Naive thymus-derived CD4-positive, alpha-beta T cell (primary cell): Measurements from ENCODE around the gene GAS7. TPM values are rescaled to one million over a fixed set of nuclear protein-coding genes. Genes with fewer than 3 reads are reported as not detected.
A peak's percentile ranks its signal among the peaks of the same experiment; 100 is the strongest.

Source experiments
- ATAC-seq: fragments of 150-1000 bp; cut with Tn5 transposase; 2 replicates; pipeline ENCODE4 v1.10.0; 2021; ENCODE audit warnings: mild to moderate bottlenecking, moderate library complexity
- CTCF ChIA-PET: fragments of 350-600 bp; sonication (Branson Sonifier 250); formaldehyde crosslinking; loops from one replicate; lab custom pipeline; 2021; ENCODE audit warnings: antibody characterized with exemption; lab: Charles Lee
- POLR2A ChIA-PET: fragments of 350-600 bp; sonication (Branson Sonifier 250); formaldehyde crosslinking; loops from one replicate; lab custom pipeline; 2021; ENCODE audit warnings: antibody characterized with exemption, inconsistent platforms; lab: Charles Lee
- DNase-seq, 9 donors: peaks; one replicate each; pipeline versions ENCODE4 v3.0.0 to v3.0.0-alpha.2; 2020 to 2022; ENCODE audit warnings: mixed read lengths in 1 of 9
- H3K27ac ChIP-seq: one replicate; pipeline ENCODE4 v1.7.0; 2013; ENCODE audit warnings: mild to moderate bottlenecking, low read depth, low read length, moderate library complexity
- H3K27me3 ChIP-seq, 2 donors: one replicate each; pipeline ENCODE4 v1.7.0; 2013; ENCODE audit warnings: low read length in 2 of 2, mild to moderate bottlenecking in 2 of 2, moderate library complexity in 2 of 2; ENCODE audit not compliant: control insufficient read depth in 2 of 2, insufficient read depth in 2 of 2
- H3K36me3 ChIP-seq, 3 experiments: 1 replicate in 2 of 3; 2 replicates in 1 of 3; pipeline ENCODE4 v1.7.0; 2013; ENCODE audit warnings: low read length in 3 of 3, mild to moderate bottlenecking in 3 of 3, moderate library complexity in 1 of 3; ENCODE audit not compliant: insufficient read depth in 3 of 3, control insufficient read depth in 2 of 3
- H3K4me1 ChIP-seq, 2 donors: one replicate each; pipeline ENCODE4 v1.7.0; 2013; ENCODE audit warnings: low read length in 2 of 2, mild to moderate bottlenecking in 2 of 2, moderate library complexity in 1 of 2; ENCODE audit not compliant: control insufficient read depth in 2 of 2, insufficient read depth in 2 of 2
- H3K4me3 ChIP-seq: 2 replicates; pipeline ENCODE4 v1.7.0; 2013; ENCODE audit warnings: mild to moderate bottlenecking, low read length
- H3K9me3 ChIP-seq, 3 experiments: 1 replicate in 2 of 3; 2 replicates in 1 of 3; pipeline ENCODE4 v1.7.0; 2013; ENCODE audit warnings: low read length in 3 of 3; ENCODE audit not compliant: control insufficient read depth in 2 of 3
- H3K27ac Mint-ChIP-seq, 9 donors: one replicate each; pipeline ENCODE4 v1.8.0; 2020 to 2022; ENCODE audit warnings: mixed read lengths in 9 of 9, mild to moderate bottlenecking in 8 of 9, moderate library complexity in 5 of 9, inconsistent platforms in 2 of 9
- H3K27me3 Mint-ChIP-seq, 5 donors: one replicate each; pipeline ENCODE4 v1.8.0; 2021 to 2022; ENCODE audit warnings: mixed read lengths in 5 of 5, mild to moderate bottlenecking in 1 of 5
- H3K36me3 Mint-ChIP-seq, 5 donors: one replicate each; pipeline ENCODE4 v1.8.0; 2020 to 2022; ENCODE audit warnings: mixed read lengths in 5 of 5, mild to moderate bottlenecking in 3 of 5, inconsistent platforms in 1 of 5
- H3K4me1 Mint-ChIP-seq, 7 donors: one replicate each; pipeline ENCODE4 v1.8.0; 2020 to 2022; ENCODE audit warnings: mixed read lengths in 7 of 7, mild to moderate bottlenecking in 3 of 7, inconsistent platforms in 1 of 7
- H3K4me3 Mint-ChIP-seq, 10 donors: one replicate each; pipeline ENCODE4 v1.8.0; 2020 to 2022; ENCODE audit warnings: mild to moderate bottlenecking in 10 of 10, mixed read lengths in 10 of 10, moderate library complexity in 6 of 10, inconsistent platforms in 2 of 10
- H3K9me3 Mint-ChIP-seq, 11 donors: one replicate each; pipeline ENCODE4 v1.8.0; 2020 to 2022; ENCODE audit warnings: mixed read lengths in 11 of 11, mild to moderate bottlenecking in 4 of 11, inconsistent platforms in 1 of 11, moderate library complexity in 1 of 11
- intact Hi-C, 2 donors: fragments of 100-400 bp; cut with micrococcal nuclease; formaldehyde crosslinking; loops; one replicate each; pipeline ENCODE4 v1.15.1; 2023
- polyA plus RNA-seq, 2 donors: library from polyadenylated mRNA; unstranded; fragments of 300-500 nt; fragmentation: Illumina TruSeq; gene quantifications; one replicate each; pipeline ENCODE4 v1.2.3, GENCODE V29; 2021
- total RNA-seq, 6 experiments: library from RNA in 5 of 6; stranded (reverse) in 5 of 6; gene quantifications; 1 replicate in 5 of 6; 2 replicates in 1 of 6; pipeline ENCODE4 v1.2.3 and lab custom pipeline; 2021 to 2026

Gene GAS7
- total and polyA plus RNA-seq, 7 experiments from 2014 or later: 0.09 to 54.3 (median 3.3) TPM

- intact Hi-C loops: no loop called here
Observed at GRCh38 chr17:10081571-10082169, 116.7 kb downstream of the GAS7 start.

GRCh38 chr17:10077561-10078299 is 120.7 kb downstream of the GAS7 start:
- intact Hi-C loops: no loop called here
- POLR2A ChIA-PET: no interaction called here
- Histone ChIP-seq H3K36me3 (no peaks in the 10 kb centered on the region), H3K27ac (no peak overlapping the region), H3K27me3 (no peaks in the 10 kb centered on the region), H3K4me1 (peaks cover 0 to 26% of the 10 kb centered on the region in 2 donors), H3K9me3 (no peaks in the 10 kb centered on the region), H3K4me3 (no peak overlapping the region)
- ATAC-seq: peak; percentile 58
- Mint-ChIP-seq H3K36me3 (peaks cover 0 to 16% (median 0%) of the 10 kb centered on the region in 5 donors), H3K27me3 (peaks cover 0 to 11% (median 0%) of the 10 kb centered on the region in 5 donors), H3K4me1 (peaks cover 0 to 15% (median 0%) of the 10 kb centered on the region in 7 donors), H3K9me3 (peaks cover 0 to 17% (median 11%) of the 10 kb centered on the region in 11 donors), H3K4me3 (no peak overlapping the region), H3K27ac (no peak overlapping the region)
- CTCF ChIA-PET: no interaction called here
- no peak for DNase-seq

More at GRCh38 chr17:10081571-10082169, 116.7 kb downstream of the GAS7 start:
- no peaks in the 10 kb centered on the region for H3K9me3 ChIP-seq
- H3K27ac Mint-ChIP-seq: peak overlapping the region in 1 of 9 donors; percentile 79
- H3K4me3 ChIP-seq: no peak overlapping the region
- peaks cover 0 to 15% (median 0%) of the 10 kb centered on the region in 7 donors for H3K4me1 Mint-ChIP-seq
- ATAC-seq: peak; percentile 24
- peaks cover 0 to 26% of the 10 kb centered on the region in 2 donors for H3K4me1 ChIP-seq
- H3K27me3 Mint-ChIP-seq: peaks cover 0 to 4% (median 0%) of the 10 kb centered on the region in 5 donors
- H3K36me3 Mint-ChIP-seq: peaks cover 0 to 12% (median 0%) of the 10 kb centered on the region in 5 donors
- H3K9me3 Mint-ChIP-seq: peaks cover 0 to 20% (median 12%) of the 10 kb centered on the region in 11 donors
- DNase-seq: no peak
- H3K36me3 ChIP-seq: no peaks in the 10 kb centered on the region
- POLR2A ChIA-PET: no interaction called here
- CTCF ChIA-PET: no interaction called here
- H3K27me3 ChIP-seq: no peaks in the 10 kb centered on the region
- H3K4me3 Mint-ChIP-seq: peak overlapping the region in 1 of 10 donors; percentile 33
- no peak overlapping the region for H3K27ac ChIP-seq

- Mint-ChIP-seq H3K4me1 (peaks cover 0 to 5% (median 0%) of the 10 kb centered on the region in 7 donors), H3K9me3 (peaks cover 0 to 17% (median 11%) of the 10 kb centered on the region in 11 donors), H3K27ac (no peak overlapping the region), H3K27me3 (peaks cover 0 to 11% (median 0%) of the 10 kb centered on the region in 5 donors), H3K36me3 (peaks cover 0 to 16% (median 0%) of the 10 kb centered on the region in 5 donors), H3K4me3 (no peak overlapping the region)
- no peak for ATAC-seq
- Histone ChIP-seq H3K4me3 (no peak overlapping the region), H3K9me3 (no peaks in the 10 kb centered on the region), H3K27ac (no peak overlapping the region), H3K4me1 (peaks cover 0 to 12% of the 10 kb centered on the region in 2 donors), H3K27me3 (no peaks in the 10 kb centered on the region), H3K36me3 (no peaks in the 10 kb centered on the region)
- CTCF ChIA-PET: no interaction called here
- POLR2A ChIA-PET: no interaction called here
- no peak for DNase-seq
- intact Hi-C loops: no loop called here
Observed at GRCh38 chr17:10075919-10076318, 122.5 kb downstream of the GAS7 start.

- intact Hi-C loops: no loop called here
- Mint-ChIP-seq H3K9me3 (peaks cover 0 to 17% (median 8%) of the 10 kb centered on the region in 11 donors), H3K36me3 (peaks cover 0 to 11% (median 0%) of the 10 kb centered on the region in 5 donors), H3K27ac (no peak overlapping the region), H3K4me3 (no peak overlapping the region), H3K4me1 (peaks cover 0 to 4% (median 0%) of the 10 kb centered on the region in 7 donors), H3K27me3 (peaks cover 0 to 20% (median 0%) of the 10 kb centered on the region in 5 donors)
- H3K9me3 ChIP-seq: no peaks in the 10 kb centered on the region
- H3K27me3 ChIP-seq: no peaks in the 10 kb centered on the region
- H3K4me3 ChIP-seq: no peak overlapping the region
- POLR2A ChIA-PET: no interaction called here
- H3K27ac ChIP-seq: no peak overlapping the region
- no peak for DNase-seq
- H3K36me3 ChIP-seq: no peaks in the 10 kb centered on the region
- CTCF ChIA-PET: no interaction called here
- no peak for ATAC-seq
- H3K4me1 ChIP-seq: peaks cover 0 to 9% of the 10 kb centered on the region in 2 donors
Observed at GRCh38 chr17:10073941-10074340, 124.5 kb downstream of the GAS7 start.

GRCh38 chr17:10072556-10073425 is 125.6 kb downstream of the GAS7 start:
- Histone ChIP-seq H3K27ac (no peak overlapping the region), H3K36me3 (no peaks in the 10 kb centered on the region), H3K4me1 (no peaks in the 10 kb centered on the region), H3K9me3 (no peaks in the 10 kb centered on the region), H3K27me3 (no peaks in the 10 kb centered on the region), H3K4me3 (no peak overlapping the region)
- Mint-ChIP-seq H3K36me3 (peaks cover 0 to 11% (median 0%) of the 10 kb centered on the region in 5 donors), H3K9me3 (peaks cover 0 to 15% (median 7%) of the 10 kb centered on the region in 11 donors), H3K27ac (no peak overlapping the region), H3K27me3 (peaks cover 0 to 20% (median 0%) of the 10 kb centered on the region in 5 donors), H3K4me3 (no peak overlapping the region), H3K4me1 (peaks cover 0 to 4% (median 0%) of the 10 kb centered on the region in 7 donors)
- intact Hi-C loops: no loop called here
- ATAC-seq (no peak), DNase-seq (no peak)
- CTCF ChIA-PET: no interaction called here
- POLR2A ChIA-PET: no interaction called here

- Histone ChIP-seq H3K9me3 (no peaks in the 10 kb centered on the region), H3K4me1 (no peaks in the 10 kb centered on the region), H3K36me3 (no peaks in the 10 kb centered on the region), H3K4me3 (no peak overlapping the region), H3K27me3 (no peaks in the 10 kb centered on the region), H3K27ac (no peak overlapping the region)
- peaks cover 0 to 8% (median under 1%) of the 10 kb centered on the region in 11 donors for H3K9me3 Mint-ChIP-seq
- H3K27me3 Mint-ChIP-seq: peaks cover 0 to 20% (median 0%) of the 10 kb centered on the region in 5 donors
- intact Hi-C loops: no loop called here
- H3K4me3 Mint-ChIP-seq: no peak overlapping the region
- ChIA-PET CTCF (no interaction called here), POLR2A (no interaction called here)
- DNase-seq (no peak), ATAC-seq (no peak)
- H3K4me1 Mint-ChIP-seq: peaks cover 0 to 4% (median 0%) of the 10 kb centered on the region in 7 donors
- no peak overlapping the region for H3K27ac Mint-ChIP-seq
- peaks cover 0 to 5% (median 0%) of the 10 kb centered on the region in 5 donors for H3K36me3 Mint-ChIP-seq
Observed at GRCh38 chr17:10072086-10072485, 126.3 kb downstream of the GAS7 start.
